Stimulated activated CD8-positive, alpha-beta memory T cell treated with anti-CD3 and anti-CD28 coated beads, Interleukin-2, amount 100 ng/mL, for 1 hour (primary cell): ENCODE results near the gene PUS3.
"Not testable (repeated sequence)": the region's sequence is repeated elsewhere in the genome, so short reads cannot be mapped to it uniquely, and the experiment has no call there.

ENCODE experiments used
- DNase-seq, 2 donors: peaks; one replicate each; pipeline ENCODE4 v3.0.0-alpha.2; 2020; ENCODE audit warnings: low read depth in 2 of 2

PUS3 gene

DNA sequence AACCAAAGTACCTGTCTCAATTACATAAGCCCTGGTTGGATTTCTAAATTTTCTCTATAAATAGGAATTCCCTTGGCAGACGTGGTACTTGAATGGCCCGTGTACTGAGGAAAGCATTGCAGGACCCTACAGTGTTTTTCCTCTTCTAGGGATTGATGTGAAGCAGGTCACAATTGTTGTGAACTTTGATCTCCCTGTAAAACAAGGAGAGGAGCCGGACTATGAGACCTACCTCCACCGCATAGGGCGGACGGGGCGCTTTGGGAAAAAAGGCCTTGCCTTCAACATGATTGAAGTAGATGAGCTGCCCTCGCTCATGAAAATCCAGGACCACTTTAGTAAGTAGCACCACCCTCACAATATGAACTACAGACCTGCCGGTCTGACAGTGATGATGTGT, 18.0 kb upstream of the PUS3 start:
- DNase-seq = no peak

DNA sequence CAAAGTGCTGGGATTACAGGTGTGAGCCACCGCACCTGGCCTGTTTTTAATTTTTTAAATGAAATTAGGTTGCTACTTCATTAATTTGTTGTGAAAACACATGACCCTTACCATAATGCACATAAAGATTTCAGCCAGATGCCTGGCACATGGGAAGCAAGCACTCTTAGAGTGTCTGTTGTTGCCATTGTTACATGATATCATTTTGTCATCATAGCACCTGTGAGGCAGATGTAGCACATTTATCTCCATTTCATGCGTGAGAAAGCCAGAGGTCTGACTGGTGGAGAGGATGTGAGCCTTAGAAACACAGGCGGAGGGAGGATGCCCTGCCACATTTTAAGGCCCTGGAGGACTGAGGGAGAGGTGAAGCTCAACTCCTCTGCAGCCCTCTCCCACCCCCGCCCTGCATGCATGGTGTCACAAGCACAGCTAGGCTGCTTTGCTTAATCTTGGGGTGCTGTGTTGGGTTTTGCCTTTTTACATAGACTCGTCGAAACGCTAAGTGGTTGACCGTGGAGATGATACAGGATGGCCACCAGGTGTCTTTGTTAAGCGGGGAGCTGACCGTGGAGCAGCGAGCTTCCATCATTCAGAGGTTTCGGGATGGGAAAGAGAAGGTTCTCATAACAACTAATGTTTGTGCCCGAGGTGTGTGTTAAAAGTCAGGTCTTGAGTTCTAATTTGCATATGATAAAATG, 15.3 kb upstream of the PUS3 start:
- no peak for DNase-seq

DNA sequence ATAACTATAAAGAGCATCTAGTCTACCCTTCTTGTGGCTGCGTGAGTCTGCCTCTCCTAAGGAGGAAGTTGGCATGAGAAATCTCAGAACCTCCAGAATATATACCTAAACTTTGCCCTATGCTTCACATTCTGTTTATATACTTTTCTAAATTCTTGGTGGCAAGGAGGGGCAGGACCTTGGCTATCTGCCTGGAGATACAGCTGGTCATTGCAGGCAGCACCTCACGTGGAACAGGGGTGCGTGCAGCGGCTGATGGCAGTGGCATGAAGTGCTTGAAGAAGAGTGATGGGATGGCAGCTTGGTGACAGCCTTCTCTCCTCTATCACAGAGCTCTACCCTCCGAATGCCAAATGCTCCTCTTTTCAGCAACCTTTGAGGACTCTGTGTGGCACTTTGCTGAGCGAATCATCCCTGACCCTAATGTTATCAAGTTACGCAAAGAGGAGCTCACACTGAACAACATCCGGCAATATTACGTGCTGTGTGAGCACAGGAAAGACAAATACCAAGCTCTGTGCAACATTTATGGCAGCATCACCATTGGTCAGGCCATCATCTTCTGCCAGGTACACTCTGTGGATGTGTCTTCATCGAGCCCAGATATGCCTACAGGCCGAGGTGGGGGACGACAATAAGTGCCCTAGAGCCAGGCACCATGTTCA, 13.8 kb upstream of the PUS3 start:
- DNase-seq = no peak

DNA sequence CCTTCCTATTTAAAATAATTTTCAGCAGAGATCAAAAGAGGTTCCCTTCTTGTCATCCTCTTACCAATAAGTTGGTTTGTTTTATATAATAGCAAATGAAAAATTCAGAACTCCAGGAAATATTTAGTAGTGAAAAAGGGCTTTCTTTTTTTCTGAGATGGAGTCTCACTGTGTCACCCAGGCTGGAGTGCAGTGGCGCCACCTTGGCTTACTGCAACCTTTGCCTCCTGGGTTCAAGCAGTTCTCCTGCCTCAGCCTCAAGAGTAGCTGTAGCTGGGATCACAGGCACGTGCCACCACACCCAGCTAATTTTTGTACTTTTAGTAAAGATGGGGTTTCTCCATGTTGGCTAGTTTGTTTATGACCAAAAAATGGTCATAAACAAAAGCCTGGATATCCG, 11.6 kb upstream of the PUS3 start:
- DNase-seq = not testable (repeated sequence)

DNA sequence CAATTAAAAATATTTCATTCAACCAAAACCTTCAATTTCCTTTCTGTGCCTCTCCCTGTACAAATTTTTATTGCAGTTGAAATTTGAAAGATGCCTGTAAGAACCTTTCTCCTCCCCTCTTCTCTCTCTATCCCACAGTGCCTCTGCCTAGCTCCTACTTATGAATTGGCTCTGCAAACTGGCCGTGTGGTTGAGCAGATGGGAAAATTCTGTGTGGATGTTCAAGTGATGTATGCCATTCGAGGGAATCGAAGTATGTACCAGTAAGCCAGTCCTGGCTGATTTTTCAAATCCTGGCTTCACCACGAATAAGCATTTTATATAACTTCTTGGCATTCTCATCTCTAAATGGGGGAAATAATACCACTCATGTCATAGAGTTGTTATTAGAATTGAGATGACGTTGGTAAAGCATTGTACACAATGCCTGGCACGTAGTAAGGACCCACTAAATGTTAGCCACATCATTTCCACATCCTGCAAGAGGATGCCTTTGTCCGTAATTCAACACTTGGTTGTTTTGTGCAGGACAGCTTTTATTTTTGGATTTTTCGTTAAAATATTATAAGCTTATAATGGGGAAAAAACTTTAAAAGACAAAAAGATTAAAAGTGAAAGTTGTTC, 7.3 kb upstream of the PUS3 start:
- no peak for DNase-seq

DNA sequence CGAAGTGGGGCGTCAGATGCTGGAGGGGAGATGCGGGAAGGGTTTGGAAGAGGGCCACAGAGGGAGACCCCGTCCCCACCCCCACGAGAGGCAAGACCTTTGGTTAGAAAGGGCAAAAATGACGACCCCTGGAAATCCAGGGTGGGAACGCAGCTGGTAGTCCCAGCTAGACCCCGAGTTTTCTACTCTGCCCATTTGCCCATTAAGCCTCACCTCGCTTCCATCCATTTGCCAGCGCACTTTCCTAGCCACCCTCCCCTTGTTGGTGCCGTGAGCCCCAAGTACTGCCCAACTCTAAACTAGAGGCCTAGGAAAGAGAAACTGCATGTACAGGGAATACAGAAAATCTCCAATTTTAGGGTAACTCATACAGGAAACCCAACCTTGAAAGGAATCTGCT, 1.7 kb upstream of the PUS3 start:
- no peak for DNase-seq

DNA sequence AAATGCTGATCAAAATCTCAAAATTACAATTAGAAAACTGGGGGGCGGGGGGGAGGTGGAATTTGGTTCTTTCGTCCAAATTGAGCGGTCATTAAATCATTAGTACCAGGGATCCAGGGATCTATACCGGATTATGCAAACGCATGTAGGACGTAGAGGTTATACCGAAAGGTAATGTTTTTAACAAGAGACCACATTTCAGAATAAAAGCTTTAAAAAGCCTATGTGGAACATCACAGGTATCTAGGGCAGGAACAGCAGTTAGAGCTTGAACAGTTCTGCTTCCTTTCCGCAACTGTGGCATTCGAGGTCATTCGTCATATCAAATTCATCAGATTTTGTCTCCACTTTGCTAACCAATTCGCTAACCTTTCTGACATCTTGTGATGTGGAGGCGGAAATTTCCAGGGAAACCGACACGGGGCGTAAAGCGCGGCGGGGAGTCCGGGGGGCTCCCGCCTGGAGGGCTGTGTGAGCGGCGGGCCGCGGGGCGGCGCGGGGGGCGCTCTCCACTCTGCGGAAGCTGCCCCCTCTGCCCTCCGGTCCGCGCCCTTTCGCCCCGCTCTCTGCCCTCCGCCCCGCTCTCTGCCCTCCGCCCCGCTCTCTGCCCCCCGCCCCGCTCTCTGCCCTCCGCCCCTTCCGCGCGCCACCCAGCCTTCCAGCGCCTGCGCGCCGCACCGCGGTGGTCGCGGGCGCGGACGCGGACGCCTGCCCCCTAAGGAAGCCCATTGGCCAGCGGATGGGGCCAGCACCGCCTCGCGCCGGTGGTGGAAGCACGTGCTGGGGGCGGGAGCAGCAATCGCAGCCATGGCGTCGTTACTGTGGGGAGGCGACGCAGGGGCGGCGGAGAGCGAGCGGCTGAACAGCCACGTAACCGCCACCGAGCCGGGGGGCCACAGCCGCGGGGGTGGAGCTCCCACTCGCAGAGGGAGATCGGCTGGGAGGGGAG, 979 bp upstream of the PUS3 start, which contains the start of gene DDX25:
DDX25 (plus strand) TSS at position 798 of the 949 bp plus-strand sequence; CDS start at position 808, 10 bp downstream.
- DNase-seq = peak in 1 of 2 donors; percentile 9

DNA sequence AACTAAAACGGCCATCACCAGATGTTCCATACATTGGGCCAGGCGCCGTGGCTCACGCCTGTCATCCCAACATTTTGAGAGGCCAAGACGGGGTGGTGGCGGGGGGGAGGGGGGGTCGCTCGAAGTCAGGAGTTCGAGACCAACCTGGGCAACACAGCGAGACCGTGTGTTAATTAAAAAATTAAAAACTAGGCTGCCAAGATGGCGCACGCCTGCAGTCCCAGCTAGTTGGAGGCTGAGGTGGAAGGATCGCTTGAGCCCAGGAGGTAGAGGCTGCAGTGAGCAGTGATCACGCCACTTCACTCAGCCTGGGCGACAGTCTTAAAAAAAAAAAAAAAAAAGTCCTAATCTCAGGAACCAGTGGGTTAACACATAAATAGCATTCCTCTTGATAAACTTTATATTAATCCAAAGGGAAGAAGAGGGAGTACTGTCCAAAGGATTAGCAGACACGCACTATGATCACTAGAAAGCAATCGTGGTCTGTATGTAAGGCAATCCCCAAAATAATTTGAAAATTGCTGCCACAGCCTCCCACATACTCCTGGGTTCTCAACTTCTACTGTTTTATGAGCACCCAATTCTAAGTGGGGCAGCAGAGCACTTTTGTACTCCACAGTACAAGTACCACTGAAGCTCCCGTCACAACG, 604 bp downstream of the PUS3 start:
- no peak for DNase-seq

DNA sequence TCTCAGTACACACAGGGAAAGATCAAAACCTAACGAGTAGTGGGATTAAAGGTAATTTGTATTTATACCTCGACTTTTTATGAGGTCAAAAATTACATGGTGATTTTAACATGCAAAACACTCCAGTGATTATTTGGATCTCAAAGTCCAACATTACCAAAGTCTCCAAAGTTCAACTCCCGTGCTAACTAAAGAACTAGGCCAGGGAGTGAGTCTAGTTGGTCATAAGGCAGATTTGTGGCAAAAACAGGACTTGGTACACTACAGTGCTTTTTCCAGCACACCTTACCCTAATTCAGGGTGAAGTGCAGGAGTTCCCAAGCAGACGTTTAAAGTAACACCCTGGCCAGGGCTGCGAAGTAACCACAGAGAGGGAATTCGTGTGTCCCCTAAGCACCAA, 1.1 kb downstream of the PUS3 start:
- no peak for DNase-seq

DNA sequence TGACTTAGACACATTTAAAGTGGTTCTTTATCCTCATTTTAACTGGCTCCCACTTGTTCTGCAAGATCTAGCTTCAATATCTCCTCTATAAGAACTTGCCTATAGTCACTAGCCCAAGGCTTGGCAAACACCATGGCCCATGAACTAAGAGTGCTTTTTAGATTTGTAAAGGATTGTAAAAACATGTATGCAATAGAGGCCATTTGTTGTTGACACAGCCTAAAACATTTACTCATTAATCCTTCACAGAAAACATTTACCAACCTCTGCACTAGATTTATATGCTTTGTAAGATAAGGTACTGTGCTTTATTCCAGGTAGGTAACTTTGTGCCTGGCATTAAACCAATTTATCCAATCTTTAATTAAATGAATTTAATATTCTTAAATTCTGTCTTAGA, 10.0 kb downstream of the PUS3 start:
- DNase-seq = no peak

DNA sequence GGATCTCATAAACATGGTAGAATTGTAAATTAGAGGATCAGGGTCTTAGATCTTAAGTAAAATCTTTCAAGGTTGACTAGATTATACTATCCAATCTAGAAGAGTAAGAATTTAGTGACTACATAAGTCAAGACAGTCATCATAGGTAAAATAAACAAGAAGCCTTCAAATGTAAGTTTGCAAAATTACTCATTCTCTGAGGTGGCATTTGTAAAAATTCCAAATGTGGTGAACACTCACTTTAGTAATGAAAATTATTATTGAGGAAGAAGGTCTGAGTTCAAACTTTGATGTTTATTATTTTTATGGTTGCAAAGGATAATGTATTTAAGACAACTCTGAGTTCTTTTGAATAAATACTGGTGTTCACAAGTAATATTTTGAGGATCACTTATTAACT, 10.9 kb downstream of the PUS3 start:
- DNase-seq = no peak

DNA sequence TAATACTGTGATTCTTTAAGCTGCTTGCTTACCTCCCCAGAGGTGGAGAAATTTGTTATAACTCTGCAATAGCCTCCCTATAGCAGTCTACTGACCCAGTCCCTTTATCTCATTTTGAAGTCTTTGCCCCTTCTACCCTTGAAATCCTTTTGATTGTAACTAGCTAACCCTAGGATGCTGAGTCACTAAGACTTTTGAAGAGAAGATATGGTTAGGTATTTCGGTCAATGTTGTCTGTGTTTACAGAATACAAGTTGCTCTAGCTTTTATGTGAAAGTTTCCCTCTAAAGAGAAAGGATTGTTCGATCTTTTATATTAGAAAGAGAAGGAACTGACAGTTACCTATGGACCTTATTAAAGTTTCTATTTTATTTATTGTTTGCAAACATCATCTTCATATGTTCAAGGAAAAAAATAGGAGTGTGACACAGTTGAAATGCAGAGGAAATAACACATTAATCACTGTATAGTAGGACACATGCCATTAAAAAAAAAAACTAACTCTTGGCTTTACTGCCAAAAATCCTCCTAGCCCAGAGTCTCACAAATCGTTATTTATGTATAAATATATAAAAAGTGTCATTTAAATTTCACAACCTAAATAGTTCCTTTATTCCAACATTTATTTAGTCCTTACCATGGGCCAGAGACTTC, 12.4 kb downstream of the PUS3 start:
- DNase-seq = no peak

DNA sequence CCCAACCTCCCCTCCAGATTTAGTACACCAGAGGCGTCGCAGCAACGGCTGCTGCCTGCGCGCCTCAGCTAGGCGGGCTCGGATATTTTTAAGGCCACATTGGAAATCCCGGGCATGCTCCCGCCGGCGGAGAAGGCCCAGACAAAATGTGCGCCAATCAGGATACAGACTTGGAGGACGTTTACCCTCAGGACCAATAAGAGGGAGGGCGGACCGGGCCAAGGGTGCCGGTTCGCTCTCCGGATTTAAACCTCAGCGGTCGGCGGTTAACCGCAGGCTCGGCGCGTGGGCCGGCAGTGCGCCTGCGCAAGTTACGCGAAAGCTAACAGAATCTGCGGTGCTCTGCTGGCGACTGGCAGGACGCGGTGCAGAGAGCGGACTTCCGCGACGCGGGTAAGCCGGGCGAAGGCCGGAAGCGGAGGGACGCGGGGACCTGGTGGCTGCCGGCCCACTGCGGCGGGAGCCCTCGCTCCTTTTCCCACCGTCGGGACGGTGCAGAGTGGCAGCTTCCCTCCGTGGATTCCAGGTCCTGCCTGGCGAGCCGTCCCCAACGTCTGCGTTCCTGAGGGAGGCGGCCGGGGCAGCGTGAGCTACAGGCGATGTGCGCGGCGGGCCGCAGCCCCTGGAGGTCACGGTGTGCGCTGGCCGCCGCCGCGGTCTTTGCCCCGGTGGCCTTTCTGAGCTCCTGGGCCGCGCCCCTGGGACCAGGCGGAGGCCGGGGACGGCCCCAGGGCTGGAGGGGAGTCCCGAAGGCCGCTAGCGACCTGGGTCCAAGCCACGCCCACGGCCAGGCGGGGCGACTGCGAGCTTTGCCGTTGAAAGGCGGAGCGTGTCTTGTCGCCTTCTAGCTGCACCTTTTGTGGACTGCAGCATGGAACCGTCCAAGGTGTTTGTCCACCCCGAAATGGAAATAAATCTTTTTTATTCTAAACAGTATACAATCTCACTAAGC, 15.4 kb downstream of the PUS3 start, which contains the start of gene HYLS1:
HYLS1 (plus strand) TSS at position 296 of the 952 bp plus-strand sequence. CDS start 11,701 bp downstream, outside the sequence.
- peak; percentile 84 to 90 for DNase-seq

DNA sequence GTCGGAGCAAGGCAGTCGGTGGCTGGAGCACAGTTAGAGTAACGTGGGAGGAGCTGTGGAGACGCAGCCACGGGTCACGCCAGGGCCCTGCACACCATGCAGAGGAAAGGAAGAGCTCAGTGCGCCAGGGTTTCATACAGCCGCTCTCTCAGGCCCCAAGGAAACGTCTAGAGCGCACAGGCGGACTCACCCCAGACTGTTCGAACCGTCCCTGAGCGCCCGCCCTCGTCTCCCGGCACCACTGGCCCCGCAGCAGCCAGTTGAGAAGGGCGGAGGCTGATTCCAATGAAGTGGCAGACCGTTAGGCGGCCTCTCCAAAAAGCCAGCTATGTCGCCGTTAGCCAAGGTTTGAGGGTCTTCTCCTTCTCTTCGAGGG, 16.0 kb downstream of the PUS3 start:
- DNase-seq = no peak

DNA sequence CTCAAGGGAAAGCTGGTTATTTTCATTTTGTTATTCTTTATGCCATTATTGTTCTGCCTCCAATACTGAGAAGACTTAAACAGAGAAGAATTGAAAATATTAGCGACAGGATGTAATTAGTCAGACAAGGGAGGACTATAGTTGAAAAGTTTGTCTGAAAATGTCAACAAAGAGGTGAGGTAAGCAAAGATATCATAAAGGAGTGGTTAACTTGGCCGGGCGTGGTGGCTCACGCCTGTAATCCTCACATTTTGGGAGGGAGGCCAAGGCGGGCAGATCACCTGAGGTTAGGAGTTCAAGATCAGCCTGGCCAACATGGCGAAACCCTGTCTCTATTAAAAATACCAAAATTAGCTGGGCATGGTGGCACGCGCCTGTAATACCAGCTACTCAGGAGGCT, 19.6 kb downstream of the PUS3 start:
- no peak for DNase-seq

DNA sequence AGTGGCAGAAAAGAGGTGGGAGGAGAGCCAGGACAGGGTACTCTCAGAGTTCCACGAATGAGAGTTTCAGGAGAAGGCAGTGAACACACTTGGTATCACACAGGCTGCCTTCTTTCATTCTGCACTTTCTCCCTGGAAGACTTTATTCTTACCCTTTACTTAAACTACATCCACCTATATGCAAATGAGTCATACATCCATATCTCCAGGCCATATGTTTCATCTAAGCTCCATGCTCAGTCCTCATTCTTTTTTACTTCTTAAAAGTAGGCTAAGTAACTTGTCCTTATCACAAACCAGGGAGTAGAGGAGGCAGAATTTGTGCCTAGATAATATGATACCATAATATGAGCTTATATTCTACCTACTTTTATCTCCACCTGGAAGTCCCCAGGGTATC, 21.7 kb downstream of the PUS3 start:
- DNase-seq = no peak

DNA sequence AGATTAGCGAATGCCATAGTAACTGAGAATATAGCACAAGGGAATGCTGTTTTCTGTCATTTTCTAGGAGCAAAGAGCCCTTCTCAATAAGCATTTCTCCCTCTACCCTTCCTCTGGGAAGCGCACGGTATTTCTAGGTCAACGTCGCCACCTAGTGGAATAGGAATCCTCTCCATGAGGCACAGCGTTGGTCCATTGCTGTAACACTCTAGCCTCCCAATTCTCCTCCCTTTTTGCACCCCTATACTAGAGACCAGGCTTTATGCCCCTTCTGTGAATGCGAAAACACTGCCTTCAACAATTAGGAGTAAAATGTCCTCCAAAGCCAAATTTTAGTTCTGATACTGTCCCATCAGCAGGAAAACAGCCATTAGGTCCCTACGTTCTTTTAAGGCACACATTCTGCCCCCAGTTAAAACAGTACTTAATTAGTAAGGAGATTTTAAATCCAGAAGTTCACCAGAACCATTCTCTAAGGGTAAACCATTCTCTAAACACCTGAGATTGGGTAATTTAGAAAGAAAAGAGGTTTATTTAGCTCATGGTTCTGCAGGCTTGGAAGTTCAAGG, 28.4 kb downstream of the PUS3 start:
- DNase-seq = no peak

DNA sequence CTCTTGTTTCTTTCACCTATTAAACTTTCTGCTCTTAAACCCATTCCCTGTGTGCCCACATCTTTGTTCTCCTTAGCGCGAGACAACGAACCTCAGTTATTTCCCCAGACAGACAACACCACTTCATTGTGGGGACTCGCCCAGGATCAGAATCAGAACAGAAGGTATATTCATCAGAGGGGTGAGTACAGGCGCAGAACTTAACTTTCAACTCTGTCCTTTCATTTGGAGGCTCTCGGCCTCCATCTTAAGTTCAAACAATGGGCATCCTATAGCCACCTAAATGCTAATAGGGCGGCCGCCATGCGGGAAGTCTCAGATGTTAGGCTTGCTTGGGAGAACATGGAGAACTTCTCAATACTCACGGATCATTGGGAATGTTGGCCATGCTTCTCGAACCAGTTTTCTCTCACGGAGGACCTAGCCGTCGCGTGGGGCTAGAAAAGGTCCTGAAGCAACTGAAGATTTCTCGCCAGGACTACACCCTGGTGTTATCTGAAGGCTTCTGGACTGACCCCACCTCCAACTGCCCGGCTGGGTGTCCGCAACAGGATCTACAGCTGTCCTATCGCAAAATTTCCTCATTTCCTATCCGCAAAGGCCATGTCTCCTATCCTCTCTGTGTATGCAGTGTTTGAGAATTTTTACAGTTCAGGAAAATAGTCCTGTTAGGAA, 29.0 kb downstream of the PUS3 start:
- no peak for DNase-seq

DNA sequence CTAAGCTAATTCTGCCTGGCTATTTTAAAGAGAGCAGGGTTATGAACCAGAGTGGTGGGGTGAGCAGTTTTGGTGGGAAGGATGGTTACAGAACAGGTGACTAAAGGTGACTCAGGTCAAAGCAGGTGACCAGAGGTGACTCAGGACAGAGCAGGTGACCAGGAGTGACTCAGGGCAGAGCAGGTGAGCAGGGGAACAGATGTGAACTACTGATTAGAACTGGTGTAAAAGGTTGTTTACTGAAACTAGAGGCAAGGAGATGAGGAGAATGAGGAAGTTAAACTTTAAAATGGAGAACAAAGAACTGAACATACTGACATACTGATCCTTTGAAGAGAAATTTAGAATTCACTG, 30.9 kb downstream of the PUS3 start:
- DNase-seq = no peak
